T follicular helper cell (primary cell): Measurements from ENCODE around the gene MGAT5B.
"Not testable (repeated sequence)": the region's sequence is repeated elsewhere in the genome, so short reads cannot be mapped to it uniquely, and the experiment has no call there.

Source experiments
- DNase-seq: peaks from one replicate; pipeline ENCODE4 v3.0.0-alpha.2; 2020; ENCODE audit warnings: low read depth
- total RNA-seq, 2 experiments: gene quantifications; one replicate each; lab custom pipeline; 2026; lab: John Stamatoyannopoulos, UW

Gene MGAT5B
- 0.39 to 2.7 reads per million in 2 experiments for total RNA-seq

GRCh38 chr17:76868176-76868668 lies at the start of gene MGAT5B:
Gene MGAT5B, plus strand, starts transcription at chr17:76868404. Its CDS starts 626 bp downstream, at chr17:76869030.
- peak; percentile 65 for DNase-seq

GRCh38 chr17:76820039-76820438 lies 48.2 kb upstream of the MGAT5B start:
- no peak for DNase-seq

DNA sequence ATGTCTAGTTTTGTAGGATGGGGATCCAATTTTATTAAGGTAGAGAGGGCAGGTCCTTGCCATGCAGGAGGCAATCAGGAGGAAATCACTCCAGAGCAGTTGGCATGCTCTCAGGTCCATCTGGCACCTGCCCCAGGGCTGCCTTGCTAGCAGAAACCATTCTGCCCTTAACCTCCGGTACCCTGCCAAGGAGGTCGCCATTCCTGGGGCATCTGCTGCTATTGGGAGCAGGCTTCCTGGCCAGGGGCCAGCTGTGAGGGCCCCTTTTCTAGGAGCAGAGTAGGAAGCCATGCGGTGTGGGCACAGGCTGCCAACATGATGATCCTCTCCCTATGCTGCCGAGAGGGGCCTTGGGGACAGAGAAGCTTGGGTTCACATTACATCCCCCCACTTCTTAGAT lies 47.6 kb upstream of the MGAT5B start:
- no peak for DNase-seq

DNA sequence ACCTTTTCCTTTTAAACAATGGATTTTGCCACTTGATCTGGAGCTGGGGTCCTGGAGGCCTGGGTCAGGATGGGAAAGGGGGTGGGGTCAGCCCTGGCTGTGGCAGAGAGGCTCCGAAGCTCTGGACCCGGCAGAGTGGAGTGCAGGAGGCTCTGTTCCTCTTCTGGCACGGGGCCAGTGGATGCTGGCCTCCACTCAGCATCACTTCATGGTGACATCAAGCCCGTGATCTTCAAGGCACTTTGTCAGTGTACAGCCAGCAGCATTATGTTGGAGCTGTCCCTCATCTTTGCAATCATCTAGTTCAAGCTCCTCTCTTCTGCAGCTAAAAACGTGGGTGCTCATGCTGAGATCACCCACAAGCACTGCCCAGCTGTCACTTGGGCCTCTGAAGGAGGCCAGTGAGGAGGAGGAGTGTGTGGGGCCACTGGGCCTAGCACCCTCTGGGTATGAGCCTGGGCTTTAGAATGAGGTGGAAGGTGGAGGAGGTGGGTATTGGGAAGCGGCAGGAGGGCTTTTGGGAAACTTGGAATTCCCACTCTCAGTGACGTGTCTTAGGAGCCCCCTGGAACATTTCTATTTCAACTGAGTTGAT lies 45.9 kb upstream of the MGAT5B start:
- no peak for DNase-seq

DNA sequence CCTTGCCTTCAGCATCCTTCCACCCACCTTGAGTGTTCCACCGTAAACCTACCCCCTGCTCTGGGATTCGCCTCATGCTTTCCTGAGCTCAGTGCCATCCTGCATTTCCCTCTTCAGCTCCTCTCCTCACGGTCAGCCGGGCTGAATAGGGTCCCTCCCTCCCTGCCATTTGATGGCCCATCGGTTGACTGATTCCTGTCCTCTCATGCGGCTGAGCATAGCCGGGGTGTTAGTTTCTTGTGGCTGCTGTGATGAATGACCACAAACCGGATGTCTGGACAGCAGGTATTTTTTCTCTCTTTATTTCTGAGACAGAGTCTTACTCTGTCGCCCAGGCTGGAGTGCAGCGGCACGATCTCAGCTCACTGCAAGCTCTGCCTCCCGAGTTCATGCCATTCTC lies 44.1 kb upstream of the MGAT5B start:
- DNase-seq, result no peak

DNA sequence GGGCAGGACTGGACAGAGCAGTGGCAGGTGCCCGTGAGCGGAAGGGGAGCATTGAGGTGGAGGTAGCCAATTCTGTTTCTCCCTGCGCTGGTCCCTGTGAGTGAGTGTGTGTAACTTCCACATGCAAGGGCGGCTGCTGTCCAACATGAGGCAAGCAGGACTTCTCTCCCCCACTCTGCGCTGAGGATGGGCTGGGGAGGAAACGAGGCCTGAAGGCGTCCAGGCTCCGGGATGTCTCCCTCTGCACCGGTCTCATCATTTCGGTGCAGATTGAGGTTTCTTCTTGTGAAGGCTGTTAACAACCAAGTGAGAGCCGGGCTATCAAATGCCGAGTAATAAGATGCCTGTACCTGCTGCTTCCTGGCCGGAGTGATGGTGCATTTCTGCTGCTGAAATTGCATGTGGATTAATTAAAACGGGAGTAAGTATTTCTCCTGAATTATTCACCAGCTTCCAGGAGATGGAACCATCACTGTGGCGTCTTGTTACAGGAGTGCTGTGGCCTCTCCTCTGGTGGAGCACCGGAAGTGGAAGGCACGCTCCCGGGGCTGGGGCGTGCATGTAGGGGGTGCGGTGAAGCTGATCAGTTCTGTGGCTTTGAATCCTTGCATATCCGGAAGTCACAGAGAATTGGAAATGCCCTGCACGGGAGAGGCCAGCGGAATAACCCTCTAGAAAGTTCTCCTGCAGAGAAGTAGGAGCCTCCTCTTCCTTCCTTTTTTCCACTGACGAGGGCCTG lies 41.7 kb upstream of the MGAT5B start:
- DNase-seq, result no peak

- DNase-seq, result no peak
Observed at GRCh38 chr17:76827736-76828135, 40.5 kb upstream of the MGAT5B start.

DNA sequence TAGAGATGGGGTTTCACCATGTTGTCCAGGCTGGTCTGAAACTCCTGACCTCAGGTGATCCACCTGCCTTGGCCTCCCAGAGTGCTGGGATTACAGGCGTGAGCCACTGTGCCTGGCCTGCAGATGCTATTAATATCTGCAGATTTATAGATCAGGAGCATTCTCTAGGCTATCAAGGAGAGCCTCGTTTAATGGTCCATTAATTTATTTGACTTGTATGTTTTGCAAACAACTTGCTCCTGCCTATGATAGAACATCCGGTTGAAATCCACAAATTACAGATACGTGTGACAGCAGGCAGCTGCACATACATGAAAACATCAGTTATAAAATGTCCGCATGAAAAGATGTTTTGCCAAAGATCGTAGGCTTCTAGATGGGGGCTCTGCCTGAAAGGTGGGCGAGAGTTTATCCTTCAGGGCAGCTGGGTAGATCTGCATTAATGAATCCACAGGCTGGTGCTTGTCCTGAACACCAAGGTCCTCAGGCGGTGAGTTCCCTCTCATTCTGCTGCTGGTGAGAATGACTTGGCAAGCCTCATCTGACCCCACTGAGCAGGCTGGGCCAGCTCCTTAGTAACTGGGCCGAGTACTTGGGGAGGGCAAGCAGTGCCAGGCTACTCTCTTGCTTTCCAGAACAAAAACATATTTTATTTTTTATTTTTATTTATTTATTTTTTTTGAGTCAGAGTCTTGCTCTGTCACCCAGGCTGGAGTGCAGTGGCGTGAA lies 37.1 kb upstream of the MGAT5B start:
- DNase-seq, result no peak

DNA sequence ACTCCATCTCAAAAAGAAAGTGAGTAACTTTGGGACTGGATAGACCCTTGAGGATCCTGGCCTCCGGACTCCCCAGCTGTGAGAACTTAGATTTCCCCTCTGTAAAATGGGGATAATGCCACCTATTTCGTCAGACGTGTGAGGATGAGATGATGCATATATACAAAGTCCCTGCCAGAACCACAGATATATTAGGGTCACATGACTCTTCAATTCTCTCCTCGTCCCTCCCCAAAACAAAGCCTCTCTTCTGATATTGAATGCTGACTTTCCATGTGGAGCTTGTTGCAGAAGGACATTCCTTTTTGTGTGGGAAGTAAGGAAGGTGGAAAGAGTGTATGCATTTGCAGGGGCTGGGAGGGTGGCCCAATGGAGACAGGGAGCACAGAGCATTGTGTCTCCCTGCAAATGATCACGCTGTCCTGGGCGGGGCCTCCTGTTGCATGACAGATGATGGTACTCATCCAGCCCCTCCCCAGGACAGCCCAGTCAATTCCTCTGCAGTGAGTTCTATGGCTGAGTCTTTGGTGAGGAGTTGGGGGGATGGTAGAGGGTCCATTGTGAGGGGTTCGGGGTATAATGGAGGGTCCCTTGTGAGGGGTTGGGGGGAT lies 35.1 kb upstream of the MGAT5B start:
- DNase-seq, result no peak

DNA sequence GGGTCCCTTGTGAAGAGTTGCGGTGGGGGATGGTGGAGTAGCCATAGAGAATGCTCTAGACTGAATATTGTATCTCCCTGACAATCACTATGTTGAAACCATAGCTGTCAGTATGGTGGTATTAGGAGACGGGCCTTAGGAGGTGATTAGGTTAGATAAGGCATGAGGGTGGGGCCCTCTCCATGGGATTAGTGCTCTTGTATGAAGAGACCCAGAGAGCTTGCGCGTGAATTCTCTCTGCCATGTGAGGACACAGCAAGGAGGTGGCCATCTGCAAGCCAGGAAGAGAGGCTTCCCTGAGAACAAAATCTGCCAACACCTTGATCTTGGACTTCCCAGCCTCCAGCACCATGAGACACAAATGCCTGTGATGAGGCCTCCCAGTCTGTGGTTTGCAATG lies 34.5 kb upstream of the MGAT5B start:
- no peak for DNase-seq

GRCh38 chr17:76834870-76835269 lies 33.3 kb upstream of the MGAT5B start:
- no peak for DNase-seq

- no peak for DNase-seq
Observed at GRCh38 chr17:76840443-76840767, 27.8 kb upstream of the MGAT5B start.

GRCh38 chr17:76840884-76841775 lies 27.1 kb upstream of the MGAT5B start:
- DNase-seq, result no peak

- no peak for DNase-seq
Observed at GRCh38 chr17:76841776-76842405, 26.3 kb upstream of the MGAT5B start.

- DNase-seq, result not testable (repeated sequence)
Observed at GRCh38 chr17:76843068-76843467, 25.1 kb upstream of the MGAT5B start.

DNA sequence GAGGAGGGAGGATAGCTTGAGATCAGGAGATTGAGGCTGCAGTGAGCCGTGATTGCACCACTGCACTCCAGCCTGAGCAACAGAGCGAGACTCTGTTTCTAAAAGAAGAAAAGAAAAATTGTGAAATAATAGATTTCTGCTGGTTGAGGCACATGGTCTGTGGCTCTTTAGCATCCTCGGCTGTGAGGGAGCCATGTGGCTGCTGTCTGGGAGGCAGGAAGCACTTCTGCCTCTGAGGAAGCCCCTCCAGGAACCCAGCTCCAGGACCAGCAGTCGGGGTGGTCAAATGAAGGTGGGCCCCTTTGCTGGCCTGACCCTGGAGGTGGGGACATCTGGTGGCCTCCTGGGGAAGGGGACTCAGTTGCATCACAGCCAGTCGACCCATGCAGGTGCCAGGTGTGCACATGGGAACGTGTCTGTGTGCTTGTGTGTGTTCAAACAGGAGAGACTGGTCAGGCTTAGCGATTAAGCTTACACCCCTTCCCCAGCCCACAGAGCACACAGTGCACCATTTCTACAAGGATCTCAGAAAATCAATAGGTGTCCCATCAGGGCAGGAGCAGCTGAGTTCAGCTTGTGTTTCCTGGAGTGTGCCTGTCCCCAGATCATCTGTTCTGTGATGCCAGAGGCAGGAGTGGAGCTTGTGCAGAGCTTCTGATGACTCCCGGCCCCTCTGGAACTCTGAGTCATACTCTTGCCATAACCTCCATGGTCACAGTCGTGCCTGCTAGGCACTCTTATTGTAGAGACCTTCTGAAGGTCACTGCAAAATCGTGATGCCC lies 24.3 kb upstream of the MGAT5B start:
- no peak for DNase-seq

- no peak for DNase-seq
Observed at GRCh38 chr17:76844485-76844829, 23.7 kb upstream of the MGAT5B start.

DNA sequence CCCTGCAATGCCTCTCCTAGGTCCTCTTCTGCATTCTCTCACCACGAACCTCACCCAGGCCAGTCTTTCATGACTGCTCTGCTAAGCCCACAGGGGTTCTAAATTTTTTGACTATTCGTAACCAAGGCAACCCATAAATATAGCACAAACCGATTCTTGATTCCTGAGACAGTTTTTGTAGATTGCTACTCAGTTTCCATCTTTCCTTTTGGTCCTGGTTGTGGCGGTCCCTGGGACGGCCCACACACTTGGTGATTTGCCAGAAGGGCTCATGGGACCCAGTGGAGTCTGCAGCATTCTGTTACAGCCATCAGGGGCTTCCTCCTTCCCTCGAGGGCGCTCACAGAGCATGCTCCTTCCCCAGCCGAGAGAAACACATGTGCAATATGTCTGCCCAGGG lies 23.4 kb upstream of the MGAT5B start:
- no peak for DNase-seq

DNA sequence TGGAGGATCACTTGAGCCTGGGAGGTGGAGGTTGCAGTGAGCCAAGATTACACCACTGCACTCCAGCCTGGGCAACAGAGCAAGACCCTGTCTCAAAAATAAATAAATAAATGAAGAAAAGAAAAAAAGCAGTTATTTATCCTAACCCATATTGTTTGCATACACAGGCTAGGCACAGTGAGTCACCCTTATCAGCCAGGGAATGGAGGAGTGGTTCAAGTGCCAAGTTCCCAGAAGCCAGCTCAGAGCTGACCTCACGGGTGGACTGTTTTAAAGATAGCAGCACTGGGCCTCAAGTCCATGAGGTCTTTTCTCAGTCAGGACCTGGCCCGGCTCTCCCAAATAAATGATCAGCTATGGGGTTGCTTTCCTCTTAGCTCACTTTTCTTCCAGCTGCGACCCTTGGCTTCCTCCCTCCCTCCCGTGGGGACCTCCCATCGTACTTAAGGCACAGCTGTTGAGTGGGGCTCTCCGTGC lies 22.6 kb upstream of the MGAT5B start:
- DNase-seq, result no peak

DNA sequence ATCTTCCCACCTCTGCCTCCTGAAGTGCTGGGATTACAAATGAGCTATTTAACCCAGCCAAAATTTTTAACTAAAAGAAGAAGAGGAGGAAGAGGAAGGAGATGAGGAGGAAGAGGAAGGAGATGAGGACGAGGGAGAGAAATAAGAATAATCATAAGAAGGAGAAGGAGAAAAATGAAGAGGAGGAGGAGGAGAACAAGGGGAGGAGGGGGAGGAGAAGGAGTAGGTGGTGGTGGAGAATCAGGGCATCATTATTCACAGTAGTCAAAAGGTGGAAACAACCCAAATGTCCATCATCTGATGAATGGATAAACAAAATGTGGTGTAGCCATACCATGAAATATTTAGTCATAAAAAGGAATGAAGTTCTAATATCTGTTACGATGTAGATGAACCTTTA lies 21.2 kb upstream of the MGAT5B start:
- no peak for DNase-seq
